GM23248 (cell line): Measurements from ENCODE around the gene SLC13A2.

Experiments
- EZH2 ChIP-seq: fragments of 200-600 bp; sonication (generic); IDR thresholded peaks from 2 replicates; pipeline ENCODE4 v1.6.1; 2018; ENCODE audit warnings: antibody characterized with exemption, mild to moderate bottlenecking; ENCODE audit not compliant: insufficient read depth, poor library complexity, severe bottlenecking
- EZH2phosphoT487 ChIP-seq: fragments of 200-600 bp; sonication (generic); IDR thresholded peaks from 2 replicates; pipeline ENCODE4 v1.6.1; 2018; ENCODE audit warnings: antibody characterized with exemption, moderate library complexity, mild to moderate bottlenecking, low read depth; ENCODE audit not compliant: insufficient read depth

DNA sequence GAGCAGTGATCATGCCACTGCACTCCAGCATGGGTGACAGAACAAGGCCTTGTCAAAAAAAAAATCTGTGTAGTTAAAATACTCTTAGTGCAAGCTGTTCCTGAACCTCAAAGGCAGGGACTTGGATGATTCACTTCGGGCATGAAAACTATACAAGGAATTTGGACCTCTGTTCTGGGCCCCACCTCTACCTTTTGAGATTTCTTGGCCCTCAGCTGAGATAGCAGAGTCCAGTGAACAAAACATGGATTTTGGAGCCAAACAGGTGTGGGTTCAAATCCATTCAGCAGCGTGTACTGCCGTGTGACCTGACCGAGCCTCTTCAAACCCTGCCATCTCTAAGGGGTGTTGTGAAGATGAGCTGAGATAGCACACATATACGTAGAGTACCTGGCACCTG is 6.8 kb downstream of the SLC13A2 start:
- TF ChIP-seq EZH2: no peak
- TF ChIP-seq EZH2phosphoT487: no peak
